ENCODE measurements around the gene DYRK1A.
"Not testable (repeated sequence)": the region's sequence is repeated elsewhere in the genome, so short reads cannot be mapped to it uniquely, and the experiment has no call there.

DYRK1A gene

GRCh38 chr21:37366482-37367316 lies at the start of gene DYRK1A:
Gene DYRK1A, plus strand, starts transcription at chr21:37366773. Its CDS starts 53,602 bp downstream, at chr21:37420375.
- DNase-seq (ENCODE audit: low read depth), result peak; percentile 100

GRCh38 chr21:37319551-37319950 lies 47.0 kb upstream of the DYRK1A start:
- DNase-seq (ENCODE audit: low read depth), result no peak

GRCh38 chr21:37322084-37322483 lies 44.5 kb upstream of the DYRK1A start:
- no peak for DNase-seq (ENCODE audit: low read depth)

- DNase-seq (ENCODE audit: low read depth), result no peak
Observed at GRCh38 chr21:37324558-37324957, 42.0 kb upstream of the DYRK1A start.

GRCh38 chr21:37328147-37328546 lies 38.4 kb upstream of the DYRK1A start:
- not testable (repeated sequence) for DNase-seq (ENCODE audit: low read depth)

GRCh38 chr21:37331411-37331810 lies 35.2 kb upstream of the DYRK1A start:
- no peak for DNase-seq (ENCODE audit: low read depth)

- DNase-seq (ENCODE audit: low read depth), result no peak
Observed at GRCh38 chr21:37335053-37335452, 31.5 kb upstream of the DYRK1A start.

- no peak for DNase-seq (ENCODE audit: low read depth)
Observed at GRCh38 chr21:37337179-37337578, 29.4 kb upstream of the DYRK1A start.

GRCh38 chr21:37337831-37338230 lies 28.7 kb upstream of the DYRK1A start:
- no peak for DNase-seq (ENCODE audit: low read depth)

- no peak for DNase-seq (ENCODE audit: low read depth)
Observed at GRCh38 chr21:37338671-37339551, 27.7 kb upstream of the DYRK1A start.

GRCh38 chr21:37339552-37339939 lies 27.0 kb upstream of the DYRK1A start:
- no peak for DNase-seq (ENCODE audit: low read depth)

GRCh38 chr21:37341254-37341960 lies 25.2 kb upstream of the DYRK1A start:
- DNase-seq (ENCODE audit: low read depth), result no peak

GRCh38 chr21:37342046-37342632 lies 24.4 kb upstream of the DYRK1A start:
- DNase-seq (ENCODE audit: low read depth), result no peak

GRCh38 chr21:37346841-37347430 lies 19.6 kb upstream of the DYRK1A start:
- no peak for DNase-seq (ENCODE audit: low read depth)

- no peak for DNase-seq (ENCODE audit: low read depth)
Observed at GRCh38 chr21:37348664-37349063, 17.9 kb upstream of the DYRK1A start.

- DNase-seq (ENCODE audit: low read depth), result no peak
Observed at GRCh38 chr21:37350472-37350871, 16.1 kb upstream of the DYRK1A start.

GRCh38 chr21:37356706-37357105 lies 9.9 kb upstream of the DYRK1A start:
- no peak for DNase-seq (ENCODE audit: low read depth)

GRCh38 chr21:37357691-37358090 lies 8.9 kb upstream of the DYRK1A start:
- DNase-seq (ENCODE audit: low read depth), result no peak

- peak; percentile 98 for DNase-seq (ENCODE audit: low read depth)
Observed at GRCh38 chr21:37358397-37358796, 8.2 kb upstream of the DYRK1A start.

GRCh38 chr21:37363936-37364335 lies 2.6 kb upstream of the DYRK1A start:
- no peak for DNase-seq (ENCODE audit: low read depth)

- no peak for DNase-seq (ENCODE audit: low read depth)
Observed at GRCh38 chr21:37364722-37365121, 1.9 kb upstream of the DYRK1A start.
